NOMO-1 (cell line): ENCODE measurements around the gene GPR151.
"Not testable (repeated sequence)": the region's sequence is repeated elsewhere in the genome, so short reads cannot be mapped to it uniquely, and the experiment has no call there.

Experiments
- DNase-seq, 2 experiments: peaks; one replicate each; lab custom pipeline; 2025; ENCODE audit not compliant: unreplicated experiment in 2 of 2; lab: John Stamatoyannopoulos, UW

The GPR151 gene

GRCh38 chr5:146516151-146516475 is at the start of gene GPR151:
TSS of gene GPR151 (minus strand) at chr5:146516190. CDS start at chr5:146516113, 77 bp downstream.
- DNase-seq, result no peak

- DNase-seq, result no peak
These were observed 48.2 kb upstream of the GPR151 start for GRCh38 chr5:146564007-146564762.

DNA sequence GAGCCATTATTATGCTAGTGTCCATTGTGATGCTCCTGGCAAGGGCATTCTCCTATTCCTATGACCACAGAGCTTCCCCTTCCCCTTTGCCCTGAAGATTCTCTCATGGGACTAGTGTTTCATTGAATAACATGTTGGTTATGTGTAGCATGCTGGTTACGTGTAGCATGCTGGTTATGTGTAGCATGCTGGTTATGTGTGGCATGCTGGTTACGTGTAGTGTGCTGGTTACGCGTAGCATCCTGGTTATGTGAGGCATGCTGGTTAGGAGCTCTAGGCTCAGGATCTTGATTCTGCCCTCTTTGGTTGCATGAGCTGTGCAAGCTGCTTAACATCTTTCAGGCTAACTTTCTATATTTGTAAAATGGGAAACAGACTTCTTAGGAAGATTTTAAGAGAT is 46.5 kb upstream of the GPR151 start:
- no peak for DNase-seq

- no peak for DNase-seq
These were observed 45.7 kb upstream of the GPR151 start for GRCh38 chr5:146561711-146562110.

DNA sequence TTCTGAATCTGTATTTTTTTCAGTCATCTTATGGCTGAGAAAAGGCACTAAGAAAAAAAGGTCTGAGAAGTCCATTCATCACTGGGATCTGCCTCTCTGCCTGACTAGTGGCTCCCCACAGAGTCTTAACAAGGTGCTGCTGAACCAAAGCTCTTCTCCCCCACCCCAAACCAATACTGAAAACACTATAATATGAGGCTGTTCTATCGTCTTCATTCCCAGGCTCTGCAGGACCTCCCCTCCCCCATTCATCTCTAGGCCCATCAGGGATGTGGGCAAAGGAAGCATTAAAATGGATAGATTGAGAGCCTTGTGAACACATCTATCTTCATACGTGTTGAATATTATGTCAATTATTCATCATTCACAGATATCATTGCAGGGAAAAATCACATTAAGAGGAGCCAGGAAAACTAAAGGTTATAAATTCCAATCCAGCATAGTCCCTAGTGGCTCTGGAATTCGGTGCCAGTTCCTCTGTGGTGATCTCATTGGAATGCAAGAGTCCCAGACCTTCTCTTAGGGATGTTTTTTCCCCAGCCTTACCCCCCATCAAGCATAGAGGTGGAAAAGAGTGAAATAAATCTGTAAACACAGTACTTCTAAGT is 44.3 kb upstream of the GPR151 start:
- DNase-seq, result no peak

DNA sequence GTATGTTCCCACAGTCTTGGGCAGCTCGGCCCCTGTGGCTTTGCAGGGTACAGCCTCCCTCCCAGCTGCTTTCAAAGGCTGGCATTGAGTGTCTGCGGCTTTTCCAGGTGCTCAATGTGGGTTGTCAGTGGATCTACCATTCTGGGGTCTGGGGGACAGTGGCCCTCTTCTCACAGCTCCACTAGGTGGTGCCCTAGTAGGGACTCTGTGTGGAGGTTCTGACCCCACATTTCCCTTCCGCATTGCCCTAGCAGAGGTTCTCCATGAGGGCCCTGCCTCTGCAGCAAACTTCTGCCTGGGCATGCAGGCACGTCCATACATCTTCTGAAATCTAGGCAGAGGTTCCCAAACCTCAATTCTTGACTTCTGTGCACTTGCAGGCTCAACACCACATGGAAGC is 40.9 kb upstream of the GPR151 start:
- DNase-seq, result not testable (repeated sequence)

- no peak for DNase-seq
These were observed 37.5 kb upstream of the GPR151 start for GRCh38 chr5:146553446-146553845.

- DNase-seq, result no peak
These were observed 33.6 kb upstream of the GPR151 start for GRCh38 chr5:146549615-146550014.

- no peak for DNase-seq
These were observed 32.9 kb upstream of the GPR151 start for GRCh38 chr5:146548781-146549449.

DNA sequence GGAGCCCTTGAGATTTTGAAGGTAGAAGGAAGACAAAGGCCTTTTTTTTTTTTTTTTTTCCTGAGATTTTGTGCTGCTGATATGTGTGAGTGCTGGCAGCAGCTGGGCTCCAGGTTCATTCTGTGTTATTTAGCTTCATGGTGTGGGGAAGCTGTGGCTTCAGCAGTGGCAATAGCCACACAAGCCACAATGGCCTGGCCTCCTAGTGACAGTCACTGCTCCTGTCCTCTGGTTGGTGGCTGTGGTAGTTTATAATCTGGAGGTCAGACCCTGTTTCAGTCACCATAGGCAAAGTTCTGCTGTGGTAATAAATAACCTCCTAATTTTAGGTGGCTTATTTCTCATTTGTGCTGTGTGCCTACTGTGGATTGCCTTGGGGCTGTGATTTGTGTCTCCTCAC is 28.2 kb upstream of the GPR151 start:
- no peak for DNase-seq

GRCh38 chr5:146541958-146542849 is 26.2 kb upstream of the GPR151 start:
- DNase-seq, result peak in 1 of 2 experiments; percentile 43

DNA sequence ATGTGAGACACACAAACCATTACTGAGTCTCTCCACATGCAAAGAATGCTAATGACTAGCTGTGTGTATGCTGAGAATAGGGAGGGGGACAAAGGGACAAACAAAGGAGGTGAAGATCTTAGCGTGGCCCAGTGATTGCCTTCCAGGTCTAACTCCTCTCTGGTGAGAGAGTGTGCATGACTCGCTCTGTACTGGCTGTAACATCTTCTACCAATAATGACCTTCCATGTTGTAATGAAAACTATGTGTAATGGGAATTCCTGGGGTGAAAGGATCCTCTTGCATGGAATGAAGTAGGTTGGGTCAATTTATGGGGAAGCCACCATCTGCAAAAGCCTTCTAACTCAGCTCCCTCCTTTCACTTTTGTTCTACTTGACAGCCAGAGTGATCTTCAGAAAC is 24.4 kb upstream of the GPR151 start:
- DNase-seq, result no peak

GRCh38 chr5:146539973-146540372 is 24.0 kb upstream of the GPR151 start:
- DNase-seq, result no peak

DNA sequence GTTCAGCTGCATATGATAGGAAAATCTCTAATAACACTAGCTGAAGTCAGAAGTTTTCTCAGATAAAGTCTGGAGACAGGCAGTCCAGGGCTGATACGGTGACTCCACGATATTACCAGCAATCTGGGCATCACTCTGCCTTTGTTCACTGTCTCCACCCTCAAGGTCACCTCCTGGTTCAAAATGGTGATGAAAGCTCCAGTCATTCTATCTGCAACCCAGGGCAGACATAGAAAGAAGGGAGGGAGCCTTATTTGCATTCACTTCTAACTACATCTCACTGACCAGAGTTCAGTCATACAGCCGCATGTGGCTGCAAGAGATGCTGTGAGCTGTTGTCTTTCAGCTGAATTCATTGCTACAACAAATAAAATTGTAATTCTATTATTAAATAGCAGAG is 22.4 kb upstream of the GPR151 start:
- no peak for DNase-seq

DNA sequence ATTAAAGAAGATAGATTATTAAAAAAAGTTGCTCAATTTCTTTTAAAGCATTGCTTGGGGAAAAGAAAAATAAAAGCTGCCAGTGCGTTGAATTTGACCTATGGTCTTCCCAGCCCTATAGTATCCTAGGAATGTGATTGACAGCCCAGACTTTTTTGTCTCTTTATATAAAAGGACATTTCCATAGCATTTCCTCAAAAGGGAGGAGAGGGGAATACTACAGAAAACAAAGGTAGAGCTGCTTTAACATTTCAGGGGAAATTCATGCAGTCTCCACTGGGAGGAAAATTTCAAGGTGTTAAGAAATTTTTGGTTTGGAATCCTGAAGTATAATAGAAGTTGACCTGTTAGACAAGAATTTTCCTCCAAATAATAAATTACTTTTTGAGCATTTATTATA is 17.9 kb upstream of the GPR151 start:
- DNase-seq, result no peak

DNA sequence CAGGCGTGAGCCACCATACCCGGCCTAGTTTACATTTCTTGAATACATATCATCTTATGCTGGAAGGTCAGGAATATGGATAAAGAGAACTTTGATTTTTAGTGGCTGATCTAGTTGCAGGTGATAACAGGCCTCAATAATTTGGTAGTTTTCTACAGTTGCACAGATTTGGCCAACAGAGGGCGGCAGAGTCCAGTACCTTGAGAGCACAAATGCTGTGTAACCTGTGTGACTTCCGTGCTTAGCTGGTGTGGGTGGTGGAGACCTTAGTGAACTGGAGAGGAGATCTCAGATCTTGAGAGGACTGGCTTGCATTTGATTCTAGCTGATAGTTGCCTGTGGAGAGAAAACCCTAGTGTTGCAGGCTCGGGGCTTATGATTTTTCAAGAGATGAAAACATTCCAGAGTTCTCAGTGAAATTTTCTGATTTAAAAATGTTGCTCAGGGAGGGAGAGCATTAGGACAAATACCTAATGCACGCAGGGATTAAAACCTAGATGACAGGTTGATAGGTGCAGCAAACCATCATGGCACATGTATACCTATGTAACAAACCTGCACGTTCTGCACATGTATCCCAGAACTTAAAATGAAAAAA is 17.4 kb upstream of the GPR151 start:
- peak; percentile 55 to 60 for DNase-seq

DNA sequence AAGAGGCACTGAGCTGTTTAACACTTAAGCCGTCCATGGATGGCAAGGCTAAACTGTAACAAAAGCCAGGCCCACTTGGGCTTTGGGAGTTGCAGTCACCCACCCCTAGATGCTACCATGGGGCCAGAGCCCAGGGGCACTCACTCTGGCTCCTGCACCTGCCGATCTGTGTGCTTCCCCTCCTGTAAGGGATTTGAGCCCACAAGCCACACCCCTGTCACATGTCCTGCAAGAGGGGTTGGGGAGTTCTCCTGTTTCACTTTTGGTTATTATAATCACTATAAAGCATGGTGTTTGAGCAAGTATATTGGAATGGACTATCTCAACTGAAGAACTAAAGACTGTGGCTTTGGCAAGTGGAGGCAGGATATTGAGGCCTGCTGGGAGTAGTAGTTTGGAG is 14.0 kb upstream of the GPR151 start:
- no peak for DNase-seq

- peak in 1 of 2 experiments; percentile 3 for DNase-seq
These were observed 12.2 kb upstream of the GPR151 start for GRCh38 chr5:146528236-146528635.

DNA sequence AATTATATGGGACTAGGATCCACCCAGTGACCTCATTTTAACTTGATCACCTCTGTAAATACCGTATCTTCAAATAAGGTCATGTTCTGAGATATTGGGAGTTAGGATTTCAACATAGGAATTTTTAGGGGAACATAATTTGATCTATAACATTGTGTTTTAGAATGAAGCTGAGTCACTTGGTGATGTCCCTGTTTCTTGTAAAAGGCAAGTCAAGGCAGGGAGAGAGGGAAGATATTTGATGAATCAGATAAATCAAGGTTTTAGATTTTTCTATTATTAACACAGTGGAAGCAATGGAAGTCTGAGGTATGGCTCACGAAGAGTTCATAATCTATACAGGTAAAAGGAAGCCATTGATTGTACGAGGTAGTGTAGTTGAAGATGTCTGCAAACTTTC is 11.8 kb upstream of the GPR151 start:
- no peak for DNase-seq

DNA sequence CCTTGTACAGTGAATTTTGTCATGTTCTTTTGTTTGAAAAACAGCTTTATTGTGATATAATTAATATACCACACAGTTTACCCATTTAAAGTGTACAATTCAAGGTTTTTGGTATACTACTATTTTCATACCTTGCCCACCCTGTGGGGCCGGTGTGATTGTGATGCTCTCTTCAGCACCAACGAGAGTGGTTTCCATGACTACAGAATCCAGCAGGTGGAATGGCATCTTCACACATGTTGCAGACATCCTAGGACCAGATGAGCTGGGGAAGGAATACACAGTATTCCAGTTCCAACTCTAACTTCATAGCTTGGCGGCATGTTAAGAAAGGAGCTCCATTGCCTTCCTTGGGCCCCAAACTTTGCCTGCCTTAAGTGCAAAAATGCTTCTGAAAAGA is 7.7 kb upstream of the GPR151 start:
- DNase-seq, result no peak
